ENCODE results near the gene ATP8A2.

- TF ChIP-seq CTCF (IDR thresholded peaks at IDR 0.05) (no peak), POLR2A (IDR thresholded peaks at IDR 0.05) (no peak), POLR2AphosphoS5 (IDR thresholded peaks at IDR 0.05) (no peak), EP300 (IDR thresholded peaks at IDR 0.05; ENCODE audit: low read depth) (no peak)
Measured at GRCh38 chr13:25345576-25345975, 26.2 kb upstream of the ATP8A2 start.

Data from transverse colon (tissue), 4 donors.